Gastroesophageal sphincter (tissue), 4 donors: ENCODE results near the gene PRG3. TPM values are rescaled to one million over a fixed set of nuclear protein-coding genes. Genes with fewer than 3 reads are reported as not detected.

Experiments
- ATAC-seq: fragments of 150-250 bp; one replicate; pipeline ENCODE4 v1.9.1; 2016; ENCODE audit warnings: mild to moderate bottlenecking, moderate library complexity
- H3K27ac ChIP-seq, 4 donors: fragments of 200-600 bp; sonication (generic) in 3 of 4; 1 replicate in 3 of 4; 2 replicates in 1 of 4; pipeline ENCODE4 v1.5.1; 2016 to 2019
- H3K27me3 ChIP-seq: fragments of 200-600 bp; sonication (generic); one replicate; pipeline ENCODE4 v1.5.1; 2019
- H3K36me3 ChIP-seq, 2 donors: fragments of 200-600 bp; sonication (generic); one replicate each; pipeline ENCODE4 v1.5.1; 2019; ENCODE audit warnings: control low read depth in 1 of 2
- H3K4me1 ChIP-seq, 3 donors: fragments of 200-600 bp; sonication (generic); 1 replicate in 2 of 3; 2 replicates in 1 of 3; pipeline ENCODE4 v1.5.1; 2016 to 2019; ENCODE audit warnings: control low read depth in 2 of 3
- H3K4me3 ChIP-seq, 2 donors: fragments of 200-600 bp; sonication (generic); one replicate each; pipeline ENCODE4 v1.5.1; 2019; ENCODE audit warnings: mild to moderate bottlenecking in 1 of 2, moderate library complexity in 1 of 2
- H3K9me3 ChIP-seq, 3 donors: fragments of 200-600 bp; sonication (generic); one replicate each; pipeline ENCODE4 v1.5.1; 2017 to 2019; ENCODE audit warnings: control low read depth in 2 of 3
- EP300 ChIP-seq: sonication (generic); formaldehyde crosslinking; IDR thresholded peaks from one replicate; pipeline ENCODE4 v1.6.1; 2017; ENCODE audit warnings: antibody characterized with exemption, mild to moderate bottlenecking
- POLR2A ChIP-seq, 2 donors: fragments of 450-650 bp; IDR thresholded peaks; one replicate each; pipeline ENCODE4 v1.6.1; 2017; ENCODE audit warnings: antibody characterized with exemption in 2 of 2, mild to moderate bottlenecking in 2 of 2, moderate library complexity in 1 of 2
- POLR2AphosphoS5 ChIP-seq: sonication (generic); formaldehyde crosslinking; IDR thresholded peaks from one replicate; pipeline ENCODE4 v1.6.1; 2017; ENCODE audit warnings: antibody characterized with exemption
- WGBS, 2 donors: methylation state at CpG; one replicate each; pipeline ENCODE4 v1.1.5; 2018; ENCODE audit warnings: low coverage in 1 of 2; 5-methylcytosine and 5-hydroxymethylcytosine counted together
- total RNA-seq, 4 donors: library from RNA; depleted of rRNA; stranded (reverse); fragments of >200 nt; gene quantifications; one replicate each; pipeline ENCODE4 v1.1.0, GENCODE V29; 2016
- TF ChIP-seq, protein P1 (sequence below), 4 experiments: fragments of 200-600 bp in 2 of 4; fragments of 450-650 bp in 2 of 4; sonication (generic) in 1 of 4; IDR thresholded peaks; one replicate each; pipeline ENCODE4 v1.5.1; 2017 to 2019; ENCODE audit warnings: antibody characterized with exemption in 4 of 4, mild to moderate bottlenecking in 2 of 4, moderate library complexity in 2 of 4

The PRG3 gene
- total RNA-seq, 4 donors from 2014 or later: not detected

DNA sequence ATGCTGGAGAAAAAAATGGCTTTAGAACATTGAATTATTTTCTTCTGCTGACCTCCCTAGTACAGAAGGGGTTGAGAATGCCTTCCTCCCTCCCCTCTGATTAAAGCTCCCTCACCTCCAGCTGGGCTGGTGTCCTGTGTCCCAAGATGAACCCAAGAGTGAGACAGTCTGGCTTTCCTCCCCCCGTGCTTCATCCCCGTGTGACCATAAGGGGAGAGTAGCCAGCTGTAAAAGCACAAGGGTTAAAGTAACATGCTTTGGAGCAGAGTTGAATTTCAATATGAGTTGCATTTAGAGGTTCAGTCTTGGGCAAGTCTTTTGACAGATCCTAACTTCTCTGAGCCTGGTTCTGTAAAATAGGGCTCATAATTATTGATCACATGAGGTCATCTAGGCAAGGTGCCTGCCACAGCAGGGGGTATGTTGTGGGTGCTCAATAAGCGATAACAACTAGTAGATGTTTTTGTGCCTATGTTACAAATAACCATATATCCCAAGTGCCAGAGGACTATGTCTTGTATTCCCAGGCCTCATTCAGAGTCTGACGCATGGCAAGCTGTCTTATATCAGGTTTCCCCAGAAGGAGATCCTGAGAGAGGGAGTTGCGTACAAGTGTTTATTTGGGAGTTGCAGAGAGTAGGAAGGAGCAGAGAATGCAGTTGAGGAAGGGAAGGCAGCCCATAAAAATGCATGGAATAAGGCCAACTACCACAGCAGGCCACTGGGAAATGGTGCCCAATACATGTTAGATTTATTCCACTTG lies 5.4 kb upstream of the PRG3 start:
- H3K4me3 ChIP-seq: no peak overlapping the region
- WGBS, 2 donors: 94 to 100% methylated on average over 1 to 3 of the region's 5 CpGs
- no peaks in the 10 kb centered on the region for H3K9me3 ChIP-seq
- no peak overlapping the region for H3K27ac ChIP-seq
- no peak for ATAC-seq
- peaks cover 19% of the 10 kb centered on the region for H3K27me3 ChIP-seq
- no peaks in the 10 kb centered on the region for H3K4me1 ChIP-seq
- TF ChIP-seq POLR2AphosphoS5 (no peak), EP300 (no peak), POLR2A (IDR thresholded peaks at IDR 0.05) (no peak)
- TF ChIP-seq, protein P1, sequence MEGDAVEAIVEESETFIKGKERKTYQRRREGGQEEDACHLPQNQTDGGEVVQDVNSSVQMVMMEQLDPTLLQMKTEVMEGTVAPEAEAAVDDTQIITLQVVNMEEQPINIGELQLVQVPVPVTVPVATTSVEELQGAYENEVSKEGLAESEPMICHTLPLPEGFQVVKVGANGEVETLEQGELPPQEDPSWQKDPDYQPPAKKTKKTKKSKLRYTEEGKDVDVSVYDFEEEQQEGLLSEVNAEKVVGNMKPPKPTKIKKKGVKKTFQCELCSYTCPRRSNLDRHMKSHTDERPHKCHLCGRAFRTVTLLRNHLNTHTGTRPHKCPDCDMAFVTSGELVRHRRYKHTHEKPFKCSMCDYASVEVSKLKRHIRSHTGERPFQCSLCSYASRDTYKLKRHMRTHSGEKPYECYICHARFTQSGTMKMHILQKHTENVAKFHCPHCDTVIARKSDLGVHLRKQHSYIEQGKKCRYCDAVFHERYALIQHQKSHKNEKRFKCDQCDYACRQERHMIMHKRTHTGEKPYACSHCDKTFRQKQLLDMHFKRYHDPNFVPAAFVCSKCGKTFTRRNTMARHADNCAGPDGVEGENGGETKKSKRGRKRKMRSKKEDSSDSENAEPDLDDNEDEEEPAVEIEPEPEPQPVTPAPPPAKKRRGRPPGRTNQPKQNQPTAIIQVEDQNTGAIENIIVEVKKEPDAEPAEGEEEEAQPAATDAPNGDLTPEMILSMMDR (IDR thresholded peaks at IDR 0.05): no peak
- H3K36me3 ChIP-seq: no peaks in the 10 kb centered on the region

DNA sequence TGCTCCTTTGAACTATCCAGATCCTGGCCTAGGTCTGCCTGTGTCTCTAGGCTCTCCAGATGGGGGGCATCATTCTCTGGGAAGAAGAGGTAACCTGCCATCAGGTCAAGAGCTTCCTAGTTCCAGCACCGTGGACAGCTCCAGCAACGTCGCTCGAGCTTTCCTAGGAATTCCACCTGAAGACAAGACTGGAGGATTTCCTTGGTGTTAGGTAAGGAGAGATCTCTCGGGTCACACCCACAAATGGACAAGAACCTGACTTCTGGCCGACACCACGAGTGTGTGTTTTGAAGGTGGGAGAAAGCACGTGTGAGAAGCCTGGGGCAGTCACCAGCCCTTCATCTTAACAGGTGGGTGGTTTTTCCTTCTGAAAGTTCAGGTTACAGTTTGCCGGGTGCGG lies 1.2 kb downstream of the PRG3 start:
- Histone ChIP-seq H3K4me1 (no peaks in the 10 kb centered on the region), H3K27ac (no peak overlapping the region), H3K27me3 (peaks cover 15% of the 10 kb centered on the region), H3K4me3 (no peak overlapping the region), H3K36me3 (no peaks in the 10 kb centered on the region), H3K9me3 (no peaks in the 10 kb centered on the region)
- TF ChIP-seq, protein P1 (IDR thresholded peaks at IDR 0.05): no peak
- TF ChIP-seq POLR2A (IDR thresholded peaks at IDR 0.05) (no peak), POLR2AphosphoS5 (no peak)
- WGBS, 2 donors: 14% methylated on average over 3 of the region's 10 CpGs; no CpG with 5 or more reads in 1 of the 2 donors
- no peak for ATAC-seq

DNA sequence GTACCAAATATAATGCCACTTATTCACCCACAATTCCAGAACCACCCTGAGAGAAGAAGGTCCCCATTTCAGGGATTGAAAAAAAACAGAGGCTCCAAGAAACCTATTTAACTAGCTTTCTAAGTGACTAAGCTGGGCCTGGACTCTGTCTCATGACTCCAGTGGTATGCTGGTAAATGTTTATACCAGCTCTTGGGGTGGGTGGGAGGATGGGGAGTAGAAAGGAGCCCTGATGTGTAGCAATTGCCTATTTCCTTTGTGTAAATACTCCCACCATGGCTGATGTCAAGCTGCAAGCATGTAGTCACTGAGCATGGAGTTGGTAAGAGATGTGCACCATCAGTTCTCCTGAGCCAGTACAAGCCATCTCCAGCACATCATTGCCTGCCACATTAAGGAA lies 2.8 kb downstream of the PRG3 start:
- Histone ChIP-seq H3K27ac (no peak overlapping the region), H3K4me1 (no peaks in the 10 kb centered on the region), H3K9me3 (no peaks in the 10 kb centered on the region), H3K4me3 (no peak overlapping the region), H3K36me3 (no peaks in the 10 kb centered on the region), H3K27me3 (peaks cover 15% of the 10 kb centered on the region)
- ATAC-seq: no peak
- TF ChIP-seq EP300 (no peak), POLR2AphosphoS5 (no peak), POLR2A (IDR thresholded peaks at IDR 0.05) (no peak)
- TF ChIP-seq, protein P1 (IDR thresholded peaks at IDR 0.05): no peak

DNA sequence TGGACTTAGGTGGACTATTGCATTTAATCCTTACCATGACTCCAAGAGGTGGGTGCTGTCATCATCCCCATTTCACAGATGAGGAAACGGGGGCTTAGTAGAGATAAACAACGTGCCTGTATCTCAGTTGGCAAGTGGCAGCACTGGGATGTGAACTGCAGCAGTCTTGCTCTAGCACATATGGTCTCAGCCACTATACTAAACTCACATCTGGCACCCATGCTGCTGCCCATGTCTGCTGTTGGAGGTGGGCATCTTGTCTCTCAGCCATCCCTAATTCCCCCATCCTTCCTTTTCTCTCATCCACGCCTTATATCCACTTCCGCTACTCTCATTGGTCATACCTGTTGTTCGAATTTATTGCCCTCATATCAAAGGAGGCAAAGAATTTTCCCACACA lies 3.8 kb downstream of the PRG3 start:
- no peak overlapping the region for H3K27ac ChIP-seq
- WGBS, 2 donors: 62 to 82% methylated on average over 3 of the region's 5 CpGs
- no peaks in the 10 kb centered on the region for H3K9me3 ChIP-seq
- no peak for TF ChIP-seq POLR2AphosphoS5
- TF ChIP-seq POLR2A (IDR thresholded peaks at IDR 0.05): no peak
- no peak for TF ChIP-seq EP300
- TF ChIP-seq, protein P1 (IDR thresholded peaks at IDR 0.05): no peak
- no peak overlapping the region for H3K4me3 ChIP-seq
- H3K27me3 ChIP-seq: peaks cover 15% of the 10 kb centered on the region
- no peaks in the 10 kb centered on the region for H3K4me1 ChIP-seq
- H3K36me3 ChIP-seq: no peaks in the 10 kb centered on the region
- ATAC-seq: no peak
